Stimulated activated CD4-positive, alpha-beta T cell treated with anti-CD3 and anti-CD28 coated beads, Interleukin-12 subunit alpha, Interleukin-12 subunit beta, amount 100 ng/mL, for 48 hours (primary cell): ENCODE data around the gene AQP3.
"Not testable (repeated sequence)": the region's sequence is repeated elsewhere in the genome, so short reads cannot be mapped to it uniquely, and the experiment has no call there.

Experiments used
- DNase-seq, 3 donors: peaks; one replicate each; pipeline ENCODE4 v3.0.0-alpha.2; 2020; ENCODE audit warnings: low read depth in 2 of 3, low spot score in 1 of 3

The AQP3 gene

GRCh38 chr9:33465096-33465495, 17.7 kb upstream of the AQP3 start:
- DNase-seq = no peak

- DNase-seq = no peak
Observed at GRCh38 chr9:33464045-33464636, 16.7 kb upstream of the AQP3 start.

- no peak for DNase-seq
Observed at GRCh38 chr9:33463151-33463550, 15.8 kb upstream of the AQP3 start.

DNA sequence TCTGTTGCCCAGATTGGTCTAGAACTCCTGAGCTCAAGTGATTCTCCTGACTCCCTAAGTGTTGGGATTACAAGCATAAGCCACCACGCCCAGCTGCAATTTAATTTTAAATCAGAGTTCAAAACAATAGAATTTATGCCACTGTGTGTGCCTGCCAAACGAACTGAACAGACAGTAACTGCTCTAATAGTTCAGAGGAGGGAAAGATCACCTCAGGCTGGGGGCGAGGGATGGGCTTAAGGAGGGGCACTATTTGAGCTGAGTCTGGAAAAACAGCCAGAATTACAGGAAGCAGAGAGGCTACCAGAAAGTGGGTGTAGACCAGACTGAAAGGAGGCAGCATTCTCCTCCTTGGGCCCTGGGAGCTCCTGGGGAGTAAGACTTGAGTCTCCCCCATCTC, 14.1 kb upstream of the AQP3 start:
- DNase-seq = no peak

DNA sequence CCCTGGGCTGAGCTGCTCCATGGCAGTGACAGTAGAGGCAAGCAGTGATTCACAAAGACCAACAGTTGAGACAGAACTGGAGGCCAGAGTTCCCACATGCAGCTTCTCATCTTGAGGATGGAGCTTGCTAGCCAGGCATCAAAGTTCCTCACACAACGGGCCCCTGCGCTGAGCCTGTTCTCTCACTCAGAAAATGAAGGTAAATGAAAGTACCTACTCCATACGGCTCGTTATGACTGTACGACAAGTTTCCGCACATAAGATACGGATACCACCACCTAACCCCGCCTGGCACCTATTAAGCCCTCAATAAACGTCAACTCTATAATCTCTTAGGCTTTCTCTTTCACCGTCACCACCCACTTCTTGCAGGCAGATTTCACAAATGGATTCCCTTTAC, 13.5 kb upstream of the AQP3 start:
- no peak for DNase-seq

DNA sequence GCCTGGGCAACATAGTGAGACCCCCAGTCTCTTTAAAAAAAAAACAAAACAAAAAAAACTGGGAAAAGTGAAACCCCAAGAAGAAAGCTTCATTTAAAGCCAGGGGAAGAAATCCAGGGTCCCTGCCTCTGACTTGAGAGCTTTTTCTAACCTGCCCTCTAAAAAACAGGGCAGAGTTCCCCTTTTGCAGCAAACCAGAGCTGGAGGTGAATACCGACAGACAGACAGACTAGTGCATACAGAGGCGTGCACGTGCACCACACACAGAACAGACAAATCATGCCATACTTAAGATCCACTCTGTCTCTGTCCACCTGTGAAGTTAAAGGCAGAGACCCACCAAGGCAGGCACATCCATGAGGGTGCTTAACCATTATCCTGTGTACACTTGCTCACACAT, 11.7 kb upstream of the AQP3 start:
- no peak for DNase-seq

- peak; percentile 32 to 41 (median 35) for DNase-seq
Observed at GRCh38 chr9:33458444-33458843, 11.1 kb upstream of the AQP3 start.

GRCh38 chr9:33455945-33456344, 8.6 kb upstream of the AQP3 start:
- no peak for DNase-seq

DNA sequence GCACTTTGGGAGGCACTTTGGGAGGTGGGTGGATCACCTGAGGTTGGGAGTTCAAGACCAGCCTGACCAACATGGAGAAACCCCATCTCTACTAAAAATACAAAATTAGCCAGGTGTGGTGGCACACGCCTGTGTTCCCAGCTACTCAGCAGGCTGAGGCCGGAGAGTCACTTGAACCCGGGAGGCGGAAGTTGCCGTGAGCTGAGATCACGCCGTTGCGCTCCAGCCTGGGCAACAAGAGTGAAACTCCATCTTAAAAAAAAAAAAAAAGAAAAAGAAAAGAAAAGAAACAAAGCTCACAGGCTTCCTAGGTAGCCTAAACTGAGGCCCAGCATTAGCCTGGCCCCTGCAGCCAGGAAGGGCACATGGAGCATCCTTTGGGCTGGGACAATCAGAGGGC, 8.1 kb upstream of the AQP3 start:
- DNase-seq = not testable (repeated sequence)

GRCh38 chr9:33454661-33455026, 7.3 kb upstream of the AQP3 start:
- not testable (repeated sequence) for DNase-seq

DNA sequence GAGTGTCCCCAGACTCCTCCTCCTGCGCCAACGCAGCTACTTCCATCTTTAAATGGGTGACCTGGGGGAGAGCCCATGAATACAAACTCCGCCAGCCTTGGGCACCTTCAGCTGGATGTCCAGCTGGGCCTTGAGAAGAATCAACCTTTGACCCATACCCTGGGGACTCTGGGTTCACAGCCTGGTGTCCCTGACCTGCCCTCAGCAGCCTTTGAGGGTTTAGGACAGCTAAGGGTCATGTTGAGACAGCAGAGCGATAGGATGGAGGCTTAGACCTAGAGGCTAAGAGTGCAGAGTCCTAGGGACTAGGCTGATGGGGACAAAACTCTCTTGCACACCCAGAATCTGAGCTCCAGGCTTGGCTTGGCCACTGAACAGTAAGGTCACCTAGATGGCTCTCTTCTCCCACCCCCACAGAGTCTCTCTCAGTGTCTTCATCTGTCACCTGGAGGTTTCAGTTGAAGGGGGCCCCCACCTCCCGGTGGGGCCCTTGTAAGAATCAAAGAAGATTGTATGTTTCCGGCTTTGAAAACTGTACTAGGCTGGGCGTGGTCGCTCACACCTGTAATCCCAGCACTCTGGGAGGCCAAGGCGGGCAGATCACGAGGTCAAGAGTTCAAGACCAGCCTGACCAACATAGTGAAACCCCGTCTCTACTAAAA, 6.7 kb upstream of the AQP3 start:
- DNase-seq = no peak

DNA sequence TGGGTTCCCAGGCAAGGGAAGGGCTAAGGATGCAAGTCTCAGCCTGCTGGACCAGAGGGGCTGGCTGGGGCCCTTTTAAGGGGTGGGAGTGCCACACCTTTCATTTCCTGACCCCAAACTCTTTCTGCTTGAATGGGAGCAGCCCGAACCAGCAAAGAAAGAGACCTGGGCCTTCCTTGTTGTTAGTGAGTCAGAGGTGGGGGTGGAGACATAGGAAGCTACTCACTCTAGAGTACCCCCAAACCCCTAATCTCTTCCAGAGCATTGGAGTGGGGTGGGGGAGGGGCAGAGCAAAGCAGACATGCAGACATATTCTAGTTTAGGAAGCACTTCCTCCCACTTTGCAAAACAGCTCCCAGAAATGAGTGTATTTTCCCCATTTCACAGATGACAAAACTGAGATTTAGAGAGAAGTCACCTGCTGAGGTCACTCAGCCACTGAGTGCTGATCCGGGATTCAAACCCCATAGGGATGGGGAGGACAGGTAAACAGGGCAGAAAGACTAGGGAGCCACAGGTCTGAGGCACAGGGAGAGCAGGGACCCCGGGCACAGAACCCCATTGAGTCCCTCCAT, 6.0 kb upstream of the AQP3 start:
- DNase-seq = no peak

DNA sequence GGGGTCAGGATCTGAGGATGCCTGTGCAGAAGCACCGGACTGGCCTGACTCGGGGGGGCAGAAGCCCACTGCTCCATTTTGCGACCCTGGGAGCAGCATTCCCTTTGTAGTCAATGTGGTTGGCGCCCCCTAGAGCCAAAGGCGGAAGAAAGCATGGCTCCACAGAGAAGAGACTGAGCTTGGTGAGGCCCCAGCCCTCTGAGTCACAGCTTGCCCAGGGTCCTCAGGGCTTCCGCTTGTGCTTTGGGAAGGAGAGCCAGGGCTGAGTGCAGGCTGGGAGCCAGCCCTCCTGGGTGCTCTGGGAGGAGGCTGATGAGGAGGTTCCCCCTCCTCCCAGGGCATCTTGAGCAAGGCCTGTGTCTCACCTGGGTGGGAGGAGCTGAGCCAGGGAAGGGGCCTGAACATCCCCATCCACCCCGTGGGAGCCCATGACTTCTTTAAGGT, 5.5 kb upstream of the AQP3 start:
- peak; percentile 34 to 62 (median 47) for DNase-seq

- no peak for DNase-seq
Observed at GRCh38 chr9:33450621-33451146, 3.3 kb upstream of the AQP3 start.

DNA sequence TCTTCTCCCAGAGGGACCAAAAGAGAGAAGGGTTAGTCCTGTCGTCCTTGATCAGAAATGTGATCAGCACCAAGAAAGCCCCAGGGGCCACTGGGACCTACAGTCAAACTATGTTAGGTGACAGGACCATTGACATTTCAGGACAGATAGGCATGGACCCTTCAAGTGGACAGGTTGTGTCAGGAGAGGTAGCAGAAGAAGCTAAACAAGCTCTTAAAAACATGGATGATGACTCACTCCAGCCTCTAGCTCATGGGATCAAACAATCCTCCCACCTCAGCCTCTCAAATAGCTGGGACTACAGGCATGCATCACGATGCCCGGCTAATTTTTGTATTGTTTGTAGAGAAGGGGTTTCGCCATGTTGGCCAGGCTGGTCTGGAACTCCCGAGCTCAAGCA, 2.3 kb upstream of the AQP3 start:
- DNase-seq = no peak

DNA sequence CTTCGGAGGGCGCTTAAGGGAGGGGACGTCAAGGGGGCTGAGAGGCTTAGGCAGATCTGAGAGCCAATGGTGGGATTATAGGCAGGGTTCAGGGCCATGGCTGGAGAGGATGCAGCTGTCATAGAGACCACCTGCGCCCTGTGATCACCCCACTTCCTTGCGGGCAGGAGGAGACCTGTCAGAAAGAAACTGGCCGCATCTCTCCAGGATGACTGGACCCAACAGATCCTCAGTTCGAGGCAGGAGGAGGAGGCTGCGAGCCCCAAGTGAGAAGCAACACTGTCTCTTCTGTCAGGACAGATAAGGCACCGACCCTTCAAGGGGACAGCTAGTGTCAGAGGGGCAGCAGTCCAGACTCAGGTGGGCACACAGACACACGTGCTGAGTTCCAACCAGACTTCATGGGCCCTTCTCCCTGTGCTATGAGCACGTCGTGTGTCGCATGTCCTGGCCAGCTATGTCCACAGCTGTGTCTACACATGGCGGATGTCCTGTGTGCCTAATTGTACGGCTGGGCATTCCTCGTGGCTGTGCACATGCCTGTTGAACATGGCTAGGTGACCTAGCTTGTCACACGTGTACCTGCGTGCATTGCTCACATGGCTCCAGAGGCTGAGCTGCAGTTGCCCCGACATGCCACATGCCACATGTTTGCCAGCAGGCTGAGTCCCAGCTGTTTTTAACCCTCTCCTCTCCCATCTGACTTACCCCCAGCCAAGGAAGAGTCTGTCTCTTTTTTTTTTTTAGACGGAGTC, 583 bp upstream of the AQP3 start:
- no peak for DNase-seq

GRCh38 chr9:33446240-33446945, 1.0 kb downstream of the AQP3 start:
- DNase-seq = peak; percentile 45 to 58 (median 53)

DNA sequence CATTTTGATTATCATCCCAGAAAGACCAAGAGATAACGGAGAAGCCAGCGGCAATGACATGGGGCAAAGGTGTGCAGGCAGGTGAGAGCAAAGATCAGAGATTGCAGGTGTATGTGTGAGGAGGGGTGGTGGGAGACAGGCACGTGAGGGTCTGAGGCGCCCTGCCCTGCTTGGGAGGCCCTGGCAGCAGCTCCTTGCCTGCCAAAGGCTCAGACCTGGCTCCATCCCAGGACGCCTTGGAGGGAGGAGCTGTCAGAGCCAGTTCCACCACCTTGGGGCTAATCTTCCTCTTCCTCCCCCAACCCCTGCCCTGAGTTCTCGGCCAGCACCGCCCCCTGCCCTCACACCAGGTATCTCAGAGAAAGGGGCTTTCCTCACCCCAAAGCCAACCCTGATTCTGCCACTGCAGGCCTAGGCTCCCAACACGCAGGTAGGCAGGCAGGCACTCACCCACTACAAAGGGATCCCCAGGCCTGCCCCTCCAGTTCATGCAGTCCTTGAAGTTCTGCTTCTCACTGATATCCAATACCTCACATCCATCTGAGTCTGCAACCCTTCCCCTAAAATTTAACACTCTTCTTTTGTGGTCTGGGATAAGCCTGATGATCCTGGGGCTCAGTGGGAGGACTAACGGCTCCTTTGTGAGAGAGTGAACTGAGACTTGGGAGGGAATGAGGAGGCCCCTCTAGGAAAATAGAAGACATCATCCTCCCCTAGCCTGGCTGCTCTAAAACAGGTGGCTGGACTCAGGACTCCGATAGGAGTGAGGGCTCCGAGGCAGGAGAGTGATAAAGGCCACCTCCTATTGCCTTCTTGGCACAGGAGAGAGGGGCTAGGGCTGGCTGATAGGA, 1.8 kb downstream of the AQP3 start:
- no peak for DNase-seq

DNA sequence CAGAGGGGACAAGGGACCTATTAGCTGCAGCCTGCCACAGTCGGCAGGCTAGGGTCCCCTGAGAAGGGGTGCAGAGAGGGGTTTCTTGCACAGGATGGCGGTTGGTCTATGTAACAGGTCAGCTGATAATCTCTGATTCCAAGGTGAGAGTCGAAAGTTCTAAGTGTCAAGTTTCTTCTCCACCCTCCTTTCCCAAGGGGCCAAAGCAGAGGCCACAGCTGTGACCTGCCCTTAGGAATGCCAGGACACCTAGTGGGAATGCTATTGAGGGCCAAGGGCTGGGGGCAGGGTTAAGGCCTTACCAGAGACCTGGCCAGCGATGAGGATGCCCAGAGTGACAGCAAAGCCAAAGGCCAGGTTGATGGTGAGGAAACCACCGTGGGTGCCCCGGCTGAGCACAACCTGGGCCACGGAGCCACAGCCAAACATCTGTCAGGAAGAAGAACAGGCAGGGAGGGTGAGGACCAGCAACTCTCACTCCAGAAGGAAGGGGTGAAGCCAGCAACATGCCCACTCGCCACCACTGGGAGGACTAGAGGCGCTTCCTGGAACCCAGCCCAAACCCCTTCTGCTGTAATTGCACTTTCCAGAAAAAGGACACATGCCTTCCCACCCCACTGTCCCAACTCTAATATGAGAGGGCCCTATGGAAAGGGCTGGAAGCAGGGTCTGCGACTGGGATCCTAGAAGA, 3.8 kb downstream of the AQP3 start:
- DNase-seq = no peak

GRCh38 chr9:33443047-33443446, 4.3 kb downstream of the AQP3 start:
- no peak for DNase-seq
